Liver (tissue), 9 donors: ENCODE measurements around the gene CES2. TPM values are rescaled to one million over a fixed set of nuclear protein-coding genes. Genes with fewer than 3 reads are reported as not detected.

Experiments
- DNase-seq: peaks from one replicate; pipeline ENCODE4 v3.0.0-alpha.2; 2017; ENCODE audit warnings: low spot score
- H3K27ac ChIP-seq, 2 donors: one replicate each; pipeline ENCODE4 v1.7.0; 2013; ENCODE audit warnings: inconsistent platforms in 2 of 2, low read length in 2 of 2, control low read depth in 1 of 2, low read depth in 1 of 2, mild to moderate bottlenecking in 1 of 2
- H3K27me3 ChIP-seq, 4 donors: one replicate each; pipeline versions ENCODE4 v1.6.1 to v1.7.0; 2013; ENCODE audit warnings: low read length in 3 of 4, inconsistent platforms in 1 of 4, mild to moderate bottlenecking in 1 of 4, moderate library complexity in 1 of 4; ENCODE audit not compliant: control insufficient read depth in 4 of 4, insufficient read depth in 4 of 4
- H3K36me3 ChIP-seq, 4 donors: one replicate each; pipeline versions ENCODE4 v1.6.1 to v1.7.0; 2013; ENCODE audit warnings: low read length in 3 of 4, mild to moderate bottlenecking in 3 of 4, low read depth in 1 of 4, moderate library complexity in 1 of 4; ENCODE audit not compliant: control insufficient read depth in 4 of 4, insufficient read depth in 3 of 4
- H3K4me1 ChIP-seq, 4 donors: one replicate each; pipeline versions ENCODE4 v1.6.1 to v1.7.0; 2013; ENCODE audit warnings: low read length in 3 of 4, mild to moderate bottlenecking in 3 of 4, moderate library complexity in 1 of 4; ENCODE audit not compliant: control insufficient read depth in 4 of 4, insufficient read depth in 4 of 4
- H3K4me3 ChIP-seq, 3 donors: one replicate each; pipeline versions ENCODE4 v1.6.1 to v1.7.0; 2013; ENCODE audit warnings: low read length in 3 of 3, control low read depth in 1 of 3, low read depth in 1 of 3, mild to moderate bottlenecking in 1 of 3
- H3K9ac ChIP-seq, 2 donors: one replicate each; pipeline ENCODE4 v1.7.0; 2013; ENCODE audit warnings: low read length in 2 of 2, mild to moderate bottlenecking in 2 of 2, moderate library complexity in 2 of 2, control low read depth in 1 of 2, low read depth in 1 of 2
- H3K9me3 ChIP-seq, 4 donors: one replicate each; pipeline versions ENCODE4 v1.6.1 to v1.7.0; 2013; ENCODE audit warnings: low read length in 3 of 4; ENCODE audit not compliant: control insufficient read depth in 4 of 4
- ATF3 ChIP-seq: IDR thresholded peaks from 2 replicates; pipeline ENCODE4 v1.6.1; 2016; ENCODE audit warnings: antibody characterized with exemption
- EGR1 ChIP-seq, 2 donors: IDR thresholded peaks; 2 replicates each; pipeline ENCODE4 v1.6.1; 2016 to 2018; ENCODE audit warnings: antibody characterized with exemption in 2 of 2, low read depth in 2 of 2
- HNF4A ChIP-seq, 2 donors: conservative IDR thresholded peaks; 2 replicates each; pipeline ENCODE4 v1.6.1; 2016; ENCODE audit warnings: antibody characterized with exemption in 2 of 2, mild to moderate bottlenecking in 2 of 2
- JUND ChIP-seq, 2 donors: IDR thresholded peaks; 2 replicates each; pipeline ENCODE4 v1.6.1; 2016; ENCODE audit warnings: antibody characterized with exemption in 2 of 2
- MAX ChIP-seq: IDR thresholded peaks from 2 replicates; pipeline ENCODE4 v1.6.1; 2016; ENCODE audit warnings: antibody characterized with exemption
- RAD21 ChIP-seq, 2 donors: IDR thresholded peaks; 2 replicates each; pipeline ENCODE4 v1.6.1; 2016; ENCODE audit warnings: antibody characterized with exemption in 2 of 2, mild to moderate bottlenecking in 2 of 2
- REST ChIP-seq: IDR thresholded peaks from 2 replicates; pipeline ENCODE4 v1.6.1; 2016; ENCODE audit warnings: antibody characterized with exemption, mild to moderate bottlenecking
- RXRA ChIP-seq, 2 donors: IDR thresholded peaks; 2 replicates each; pipeline ENCODE4 v1.6.1; 2017 to 2018; ENCODE audit warnings: antibody characterized with exemption in 2 of 2, mild to moderate bottlenecking in 1 of 2
- SP1 ChIP-seq: IDR thresholded peaks from 2 replicates; pipeline ENCODE4 v1.6.1; 2018; ENCODE audit warnings: antibody characterized with exemption, mild to moderate bottlenecking
- TAF1 ChIP-seq: conservative IDR thresholded peaks from 2 replicates; pipeline ENCODE4 v1.6.1; 2016; ENCODE audit warnings: antibody characterized with exemption, mild to moderate bottlenecking
- ZBTB33 ChIP-seq: IDR thresholded peaks from 2 replicates; pipeline ENCODE4 v1.6.1; 2016; ENCODE audit warnings: antibody characterized with exemption
- WGBS: extraction: QIAGEN DNeasy Blood & Tissue Kit; methylation state at CpG from one replicate; pipeline ENCODE4 v1.1.7; 2013; 5-methylcytosine and 5-hydroxymethylcytosine counted together
- polyA plus RNA-seq, 2 donors: library from polyadenylated mRNA; stranded (reverse) in 1 of 2; unstranded in 1 of 2; fragments of 200-250 nt in 1 of 2; fragments of >200 nt in 1 of 2; fragmentation: Nextera tagmentation in 1 of 2; extraction: Ambion mirVana in 1 of 2; gene quantifications; one replicate each; pipeline versions ENCODE4 v1.2.1 to v1.2.3, GENCODE V29; 2013 to 2015
- total RNA-seq, 2 donors: library from RNA; depleted of rRNA; stranded (reverse); fragments of >200 nt; gene quantifications; one replicate each; pipeline ENCODE4 v1.2.3, GENCODE V29; 2014
- donor health status: healthy.
- donor health status: healthy.
- donor health status: healthy.
- donor health status: healthy.
- donor health status: healthy.

CES2 gene
- total and polyA plus RNA-seq, 4 donors: 21.2 to 200 (median 182) TPM

GRCh38 chr16:66926961-66927436 lies 8.3 kb upstream of the CES2 start:
- H3K4me1 ChIP-seq: peaks cover 2 to 15% (median 8%) of the 10 kb centered on the region in 4 donors
- WGBS: 69% methylated on average over 3 of the region's 3 CpGs
- no peaks in the 10 kb centered on the region for H3K36me3 ChIP-seq
- H3K9ac ChIP-seq: no peak overlapping the region
- H3K27me3 ChIP-seq: no peaks in the 10 kb centered on the region
- H3K4me3 ChIP-seq: no peak overlapping the region
- TF ChIP-seq REST (no peak), ATF3 (no peak), RXRA (IDR thresholded peaks at IDR 0.05) (no peak), SP1 (no peak), EGR1 (IDR thresholded peaks at IDR 0.05; ENCODE audit: low read depth in 2 of 2) (no peak), MAX (no peak), ZBTB33 (no peak), HNF4A (conservative IDR thresholded peaks at IDR 0.05) (no peak), TAF1 (no peak)
- no peak overlapping the region for H3K27ac ChIP-seq
- DNase-seq: no peak
- no peaks in the 10 kb centered on the region for H3K9me3 ChIP-seq

- H3K36me3 ChIP-seq: no peaks in the 10 kb centered on the region
- no peaks in the 10 kb centered on the region for H3K9me3 ChIP-seq
- WGBS: 93% methylated on average over 8 of the region's 8 CpGs
- H3K4me1 ChIP-seq: peaks cover 5 to 25% (median 14%) of the 10 kb centered on the region in 4 donors
- no peak overlapping the region for H3K4me3 ChIP-seq
- TF ChIP-seq EGR1 (IDR thresholded peaks at IDR 0.05; ENCODE audit: low read depth in 2 of 2) (no peak), JUND (IDR thresholded peaks at IDR 0.05) (no peak), RAD21 (IDR thresholded peaks at IDR 0.05) (no peak), REST (no peak), ZBTB33 (no peak)
- H3K9ac ChIP-seq: no peak overlapping the region
- no peak for DNase-seq
- no peak overlapping the region for H3K27ac ChIP-seq
- no peaks in the 10 kb centered on the region for H3K27me3 ChIP-seq
These were observed 7.2 kb upstream of the CES2 start for GRCh38 chr16:66927918-66928649.
